SK-N-SH (cell line): ENCODE results near the gene ISYNA1. TPM values are rescaled to one million over a fixed set of nuclear protein-coding genes. Genes with fewer than 3 reads are reported as not detected.

Experiments
- CTCF ChIA-PET: fragments of 300-600, 350-600 bp; formaldehyde crosslinking; extraction: SDS; loops from one replicate; lab custom pipeline; 2021; lab: Yijun Ruan, JAX
- POLR2A ChIA-PET: fragments of 350-600 bp; sonication (Branson Sonifier 250); formaldehyde crosslinking; extraction: SDS; loops from one replicate; lab custom pipeline; 2020; ENCODE audit warnings: antibody characterized with exemption, inconsistent platforms; lab: Yijun Ruan, JAX
- DNase-seq: peaks from one replicate; pipeline ENCODE4 v3.0.0; 2012
- H2AFZ ChIP-seq: fragments of 200-600 bp; sonication (generic); 2 replicates; pipeline ENCODE4 v1.8.1; 2016; ENCODE audit warnings: antibody characterized with exemption, mild to moderate bottlenecking, low read depth
- H3F3A ChIP-seq: fragments of 200-600 bp; sonication (generic); replicated peaks from 2 replicates; pipeline ENCODE3; 2016; ENCODE audit warnings: antibody characterized with exemption, mild to moderate bottlenecking; ENCODE audit not compliant: insufficient read depth
- H3K27ac ChIP-seq, 2 experiments: fragments of 200-500 bp in 1 of 2; fragments of 200-600 bp in 1 of 2; sonication (Bioruptor generic) in 1 of 2; sonication (generic), shearing (Covaris generic) in 1 of 2; 2 replicates each; pipeline versions ENCODE4 v1.5.1 to v1.6.1; 2014 to 2016; ENCODE audit warnings: low read depth in 2 of 2, inconsistent platforms in 1 of 2, low read length in 1 of 2, mild to moderate bottlenecking in 1 of 2, mixed read lengths in 1 of 2
- H3K27me3 ChIP-seq: fragments of 200-600 bp; sonication (generic), shearing (Covaris generic); 2 replicates; pipeline ENCODE4 v1.6.1; 2016; ENCODE audit warnings: mixed run types; ENCODE audit not compliant: insufficient read depth
- H3K36me3 ChIP-seq, 2 experiments: fragments of 200-500 bp in 1 of 2; fragments of 200-600 bp in 1 of 2; sonication (Bioruptor generic) in 1 of 2; sonication (generic) in 1 of 2; replicated peaks in 1 of 2; 2 replicates each; pipeline versions ENCODE3 to v1.5.1; 2014 to 2016; ENCODE audit warnings: low read length in 1 of 2, mild to moderate bottlenecking in 1 of 2; ENCODE audit not compliant: insufficient read depth in 2 of 2, control insufficient read depth in 1 of 2
- H3K4me1 ChIP-seq, 2 experiments: fragments of 200-500 bp in 1 of 2; fragments of 200-600 bp in 1 of 2; sonication (Bioruptor generic) in 1 of 2; sonication (generic), shearing (Covaris generic) in 1 of 2; 2 replicates each; pipeline versions ENCODE4 v1.5.1 to v1.6.1; 2014 to 2016; ENCODE audit warnings: low read depth in 1 of 2, low read length in 1 of 2, mixed run types in 1 of 2; ENCODE audit not compliant: insufficient read depth in 2 of 2, control insufficient read depth in 1 of 2
- H3K4me2 ChIP-seq: fragments of 200-600 bp; sonication (generic), shearing (Covaris generic); 2 replicates; pipeline ENCODE4 v1.6.1; 2017; ENCODE audit warnings: mixed run types
- H3K4me3 ChIP-seq, 2 experiments: fragments of 200-500 bp in 1 of 2; fragments of 200-600 bp in 1 of 2; sonication (Bioruptor generic) in 1 of 2; sonication (generic), shearing (Covaris generic) in 1 of 2; 2 replicates each; pipeline versions ENCODE4 v1.5.1 to v1.8.1; 2014 to 2016; ENCODE audit warnings: low read depth in 2 of 2, inconsistent platforms in 1 of 2, low read length in 1 of 2, mild to moderate bottlenecking in 1 of 2, mixed read lengths in 1 of 2, moderate library complexity in 1 of 2
- H3K79me2 ChIP-seq: fragments of 200-600 bp; sonication (generic); 2 replicates; pipeline ENCODE4 v1.8.1; 2017; ENCODE audit warnings: mild to moderate bottlenecking; ENCODE audit not compliant: insufficient read depth
- H3K9ac ChIP-seq: fragments of 200-600 bp; sonication (generic); 2 replicates; pipeline ENCODE4 v1.6.1; 2017; ENCODE audit warnings: mixed run types
- H3K9me2 ChIP-seq: fragments of 200-600 bp; sonication (generic); 2 replicates; pipeline ENCODE4 v1.6.1; 2017; ENCODE audit warnings: mixed run types
- H3K9me3 ChIP-seq: fragments of 200-600 bp; sonication (generic); 2 replicates; pipeline ENCODE4 v1.6.1; 2017; ENCODE audit warnings: mixed run types, mild to moderate bottlenecking, moderate library complexity
- H4K20me1 ChIP-seq: fragments of 200-600 bp; sonication (generic); 2 replicates; pipeline ENCODE4 v1.6.1; 2017; ENCODE audit warnings: mild to moderate bottlenecking, mixed run types; ENCODE audit not compliant: insufficient read depth
- EP300 ChIP-seq, 2 experiments: IDR thresholded peaks; 2 replicates each; pipeline versions ENCODE4 v1.4.0 to v1.6.1; 2012; ENCODE audit warnings: borderline replicate concordance in 1 of 2, low read depth in 1 of 2, low read length in 1 of 2
- NRF1 ChIP-seq: IDR thresholded peaks from 2 replicates; pipeline ENCODE4 v1.6.1; 2012; ENCODE audit warnings: low read depth, mild to moderate bottlenecking, low read length
- POLR2AphosphoS5 ChIP-seq: IDR thresholded peaks from 2 replicates; pipeline ENCODE4 v1.6.1; 2012; ENCODE audit warnings: low read depth, low read length
- RAD21 ChIP-seq: IDR thresholded peaks from 2 replicates; pipeline ENCODE4 v1.6.1; 2012; ENCODE audit warnings: mild to moderate bottlenecking, low read length
- RFX5 ChIP-seq: IDR thresholded peaks from 2 replicates; pipeline ENCODE4 v1.6.1; 2012; ENCODE audit warnings: mild to moderate bottlenecking, improper control_type of control experiment, low read length
- SMC3 ChIP-seq: IDR thresholded peaks from 2 replicates; pipeline ENCODE4 v1.6.1; 2012; ENCODE audit warnings: low read depth, low read length, improper control_type of control experiment
- TCF12 ChIP-seq: IDR thresholded peaks from 2 replicates; pipeline ENCODE4 v1.4.0; 2012
- USF1 ChIP-seq: IDR thresholded peaks from 2 replicates; pipeline ENCODE4 v1.4.0; 2012; ENCODE audit warnings: low read depth, borderline replicate concordance
- USF2 ChIP-seq: fragments of 150-350 bp; IDR thresholded peaks from 2 replicates; pipeline ENCODE4 v1.6.1; 2017; ENCODE audit warnings: antibody characterized with exemption, low read length, low read depth, borderline replicate concordance
- YY1 ChIP-seq: IDR thresholded peaks from 2 replicates; pipeline ENCODE4 v1.4.0; 2012; ENCODE audit warnings: low read depth, mild to moderate bottlenecking
- WGBS: methylation state at CpG from one replicate; pipeline ENCODE4 v1.1.6; 2017; ENCODE audit warnings: low lambda C conversion rate; 5-methylcytosine and 5-hydroxymethylcytosine counted together
- polyA plus RNA-seq, 3 experiments: library from polyadenylated mRNA; depleted of rRNA; stranded (reverse); fragments of >200 nt; gene quantifications; 2 replicates each; pipeline ENCODE4 v1.2.3, GENCODE V29; 2012
- TF ChIP-seq, protein P1 (sequence below): IDR thresholded peaks from 2 replicates; pipeline ENCODE4 v1.4.0; 2012; ENCODE audit warnings: low read depth, borderline replicate concordance

ISYNA1 gene
- polyA plus RNA-seq, 1 of the 3 experiments (the other 2 are of a cell fraction), result 48.0 TPM

GRCh38 chr19:18418483-18419194 lies 19.3 kb downstream of the ISYNA1 start:
- peaks cover 44 to 54% of the 10 kb centered on the region in 2 experiments; a peak in 3 of 4 replicates for H3K4me1 ChIP-seq
- H3F3A ChIP-seq, result peaks cover 22% of the 10 kb centered on the region
- H2AFZ ChIP-seq, result peak overlapping the region; percentile 48; the same call in 1 of the 2 replicates
- DNase-seq, result no peak
- TF ChIP-seq EP300 (IDR thresholded peaks at IDR 0.05; ENCODE audit: borderline replicate concordance in 1 of 2, low read depth in 1 of 2, low read length in 1 of 2) (no peak), RFX5 (no peak), TCF12 (no peak), POLR2AphosphoS5 (no peak), YY1 (no peak), USF2 (no peak), RAD21 (no peak), SMC3 (no peak), NRF1 (no peak), USF1 (no peak)
- TF ChIP-seq, protein P1, sequence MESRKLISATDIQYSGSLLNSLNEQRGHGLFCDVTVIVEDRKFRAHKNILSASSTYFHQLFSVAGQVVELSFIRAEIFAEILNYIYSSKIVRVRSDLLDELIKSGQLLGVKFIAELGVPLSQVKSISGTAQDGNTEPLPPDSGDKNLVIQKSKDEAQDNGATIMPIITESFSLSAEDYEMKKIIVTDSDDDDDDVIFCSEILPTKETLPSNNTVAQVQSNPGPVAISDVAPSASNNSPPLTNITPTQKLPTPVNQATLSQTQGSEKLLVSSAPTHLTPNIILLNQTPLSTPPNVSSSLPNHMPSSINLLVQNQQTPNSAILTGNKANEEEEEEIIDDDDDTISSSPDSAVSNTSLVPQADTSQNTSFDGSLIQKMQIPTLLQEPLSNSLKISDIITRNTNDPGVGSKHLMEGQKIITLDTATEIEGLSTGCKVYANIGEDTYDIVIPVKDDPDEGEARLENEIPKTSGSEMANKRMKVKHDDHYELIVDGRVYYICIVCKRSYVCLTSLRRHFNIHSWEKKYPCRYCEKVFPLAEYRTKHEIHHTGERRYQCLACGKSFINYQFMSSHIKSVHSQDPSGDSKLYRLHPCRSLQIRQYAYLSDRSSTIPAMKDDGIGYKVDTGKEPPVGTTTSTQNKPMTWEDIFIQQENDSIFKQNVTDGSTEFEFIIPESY, result no peak
- TF ChIP-seq, all 33 proteins: peak for 0
- ChIA-PET CTCF (interaction anchor here (0.7 to 12.1 kb wide), 23 partner anchors 8 to 259 kb away, joined by 3 to 217 read pairs (median 4); partner anchors contain the start of genes GDF15, JUND, LRRC25 and LSM4), POLR2A (interaction anchor here (1.2 to 2.2 kb wide), 4 partner anchors 15 to 137 kb away, joined by 4 to 13 read pairs (median 5); partner anchors contain the start of gene JUND)
- Histone ChIP-seq H3K4me3 (peak overlapping the region in 1 of 2 experiments; percentile 74; a peak in 3 of 4 replicates), H3K9me2 (no peaks in the 10 kb centered on the region), H3K27me3 (no peaks in the 10 kb centered on the region), H4K20me1 (peaks cover 30% of the 10 kb centered on the region; the same call in 1 of the 2 replicates), H3K9ac (no peak overlapping the region), H3K4me2 (peak overlapping the region; percentile 43; the same call in 1 of the 2 replicates), H3K9me3 (no peaks in the 10 kb centered on the region), H3K79me2 (peaks cover 45% of the 10 kb centered on the region), H3K36me3 (peaks cover 0 to 5% of the 10 kb centered on the region in 2 experiments), H3K27ac (peak overlapping the region; percentile 89 to 93; a peak in 3 of 4 replicates)
- 77% methylated on average over 25 of the region's 39 CpGs for WGBS
